Esophagus muscularis mucosa (tissue), 4 donors: ENCODE results near the gene FCRLB. TPM values are rescaled to one million over a fixed set of nuclear protein-coding genes. Genes with fewer than 3 reads are reported as not detected.

Source experiments
- DNase-seq: peaks from one replicate; pipeline ENCODE4 v3.0.0-alpha.2; 2017; ENCODE audit errors: extremely low spot score
- H3K27ac ChIP-seq, 4 donors: fragments of 200-600 bp; sonication (generic); replicated peaks in 1 of 4; 1 replicate in 3 of 4; 2 replicates in 1 of 4; pipeline ENCODE4 v1.5.1; 2016 to 2019; ENCODE audit warnings: mild to moderate bottlenecking in 1 of 4
- H3K27me3 ChIP-seq, 4 donors: fragments of 200-600 bp; sonication (generic); one replicate each; pipeline versions ENCODE4 v1.5.1 to v1.6.0; 2016 to 2019
- H3K36me3 ChIP-seq, 4 donors: fragments of 200-600 bp; sonication (generic); one replicate each; pipeline ENCODE4 v1.5.1; 2016 to 2019
- H3K4me1 ChIP-seq, 4 donors: fragments of 200-600 bp; sonication (generic); one replicate each; pipeline ENCODE4 v1.5.1; 2016 to 2019
- H3K4me3 ChIP-seq, 4 donors: fragments of 200-600 bp; sonication (generic); 1 replicate in 2 of 4; 2 replicates in 2 of 4; pipeline ENCODE4 v1.5.1; 2016 to 2019; ENCODE audit warnings: mild to moderate bottlenecking in 4 of 4, moderate library complexity in 1 of 4
- H3K9me3 ChIP-seq, 4 donors: fragments of 200-600 bp; sonication (generic); 1 replicate in 3 of 4; 2 replicates in 1 of 4; pipeline ENCODE4 v1.5.1; 2016 to 2019
- EP300 ChIP-seq: sonication (generic); formaldehyde crosslinking; IDR thresholded peaks from one replicate; pipeline ENCODE4 v1.6.1; 2017; ENCODE audit warnings: antibody characterized with exemption
- POLR2A ChIP-seq: fragments of 450-650 bp; IDR thresholded peaks from one replicate; pipeline ENCODE4 v1.6.1; 2017; ENCODE audit warnings: antibody characterized with exemption, moderate library complexity, mild to moderate bottlenecking, low read depth
- POLR2AphosphoS5 ChIP-seq, 2 donors: sonication (generic); formaldehyde crosslinking; IDR thresholded peaks; one replicate each; pipeline ENCODE4 v1.6.1; 2017; ENCODE audit warnings: antibody characterized with exemption in 2 of 2
- WGBS: methylation state at CpG from one replicate; pipeline ENCODE4 v1.1.5; 2018; 5-methylcytosine and 5-hydroxymethylcytosine counted together
- intact Hi-C: fragments of 100-400 bp; cut with DNase I; formaldehyde crosslinking; loops from one replicate; pipeline ENCODE4 v1.15.1; 2023
- total RNA-seq, 4 donors: library from RNA; depleted of rRNA; stranded (reverse); fragments of >200 nt; gene quantifications; one replicate each; pipeline versions ENCODE4 v1.1.0 to v1.2.1, GENCODE V29; 2016
- TF ChIP-seq, protein P1 (sequence below), 3 experiments: fragments of 200-600 bp in 2 of 3; fragments of 450-650 bp in 1 of 3; sonication (generic) in 2 of 3; IDR thresholded peaks; one replicate each; pipeline ENCODE4 v1.5.1; 2017 to 2019; ENCODE audit warnings: antibody characterized with exemption in 3 of 3, mild to moderate bottlenecking in 2 of 3, moderate library complexity in 1 of 3

FCRLB gene
- total RNA-seq, 4 donors from 2014 or later: 0.34 to 1.3 (median 0.65) TPM; not detected in 1

DNA sequence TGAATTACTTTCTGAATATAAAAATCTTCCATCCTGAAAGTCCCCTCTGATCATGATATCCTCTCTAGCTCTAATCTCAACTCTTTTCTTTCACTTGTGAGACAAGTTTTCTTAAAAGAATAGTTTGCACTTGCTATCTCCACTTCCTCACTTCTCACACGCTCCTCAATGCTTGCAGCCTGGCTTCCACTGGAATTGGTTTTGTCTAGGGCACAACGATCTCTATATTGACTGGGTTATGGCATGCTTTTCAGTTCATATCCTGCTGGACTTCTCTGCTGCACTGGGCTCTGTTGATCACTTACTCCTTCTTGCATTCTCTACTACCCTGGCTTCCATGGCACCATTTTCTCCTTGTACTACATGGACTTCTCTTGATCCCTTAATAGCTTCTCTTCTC is 13.8 kb upstream of the FCRLB start:
- no peaks in the 10 kb centered on the region for H3K9me3 ChIP-seq
- H3K27me3 ChIP-seq: peaks cover 0 to 18% (median 0%) of the 10 kb centered on the region in 4 donors
- no peak overlapping the region for H3K27ac ChIP-seq
- intact Hi-C loops: no loop called here
- H3K4me3 ChIP-seq: no peak overlapping the region
- no peak for TF ChIP-seq POLR2A
- no peak for TF ChIP-seq POLR2AphosphoS5 (IDR thresholded peaks at IDR 0.05)
- TF ChIP-seq EP300: no peak
- TF ChIP-seq, protein P1, sequence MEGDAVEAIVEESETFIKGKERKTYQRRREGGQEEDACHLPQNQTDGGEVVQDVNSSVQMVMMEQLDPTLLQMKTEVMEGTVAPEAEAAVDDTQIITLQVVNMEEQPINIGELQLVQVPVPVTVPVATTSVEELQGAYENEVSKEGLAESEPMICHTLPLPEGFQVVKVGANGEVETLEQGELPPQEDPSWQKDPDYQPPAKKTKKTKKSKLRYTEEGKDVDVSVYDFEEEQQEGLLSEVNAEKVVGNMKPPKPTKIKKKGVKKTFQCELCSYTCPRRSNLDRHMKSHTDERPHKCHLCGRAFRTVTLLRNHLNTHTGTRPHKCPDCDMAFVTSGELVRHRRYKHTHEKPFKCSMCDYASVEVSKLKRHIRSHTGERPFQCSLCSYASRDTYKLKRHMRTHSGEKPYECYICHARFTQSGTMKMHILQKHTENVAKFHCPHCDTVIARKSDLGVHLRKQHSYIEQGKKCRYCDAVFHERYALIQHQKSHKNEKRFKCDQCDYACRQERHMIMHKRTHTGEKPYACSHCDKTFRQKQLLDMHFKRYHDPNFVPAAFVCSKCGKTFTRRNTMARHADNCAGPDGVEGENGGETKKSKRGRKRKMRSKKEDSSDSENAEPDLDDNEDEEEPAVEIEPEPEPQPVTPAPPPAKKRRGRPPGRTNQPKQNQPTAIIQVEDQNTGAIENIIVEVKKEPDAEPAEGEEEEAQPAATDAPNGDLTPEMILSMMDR (IDR thresholded peaks at IDR 0.05): no peak
- DNase-seq: no peak
- H3K36me3 ChIP-seq: no peaks in the 10 kb centered on the region
- no peaks in the 10 kb centered on the region for H3K4me1 ChIP-seq
- 88% methylated on average over 2 of the region's 2 CpGs for WGBS

DNA sequence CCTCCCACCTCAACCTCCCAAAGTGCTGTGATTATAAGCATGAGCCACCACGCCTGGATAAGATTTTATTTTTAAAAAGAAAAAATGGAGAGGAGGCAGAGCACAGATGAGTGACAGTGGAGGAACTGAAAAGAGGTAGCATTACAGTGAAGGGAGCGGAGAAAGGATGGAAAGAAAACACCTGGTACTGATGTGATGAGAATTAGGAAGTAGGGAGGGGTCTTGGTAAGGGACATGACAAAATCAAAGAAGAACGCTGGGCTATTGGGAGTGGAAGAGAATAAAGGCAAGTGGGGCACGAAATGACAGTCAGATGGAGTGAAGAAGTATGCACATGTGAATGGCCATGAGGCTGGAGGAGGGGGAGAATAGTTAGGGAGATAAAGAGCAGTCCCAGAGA is 12.0 kb upstream of the FCRLB start:
- intact Hi-C loops: no loop called here
- no peaks in the 10 kb centered on the region for H3K4me1 ChIP-seq
- no peaks in the 10 kb centered on the region for H3K9me3 ChIP-seq
- DNase-seq: no peak
- WGBS: 72% methylated on average over 4 of the region's 4 CpGs
- H3K36me3 ChIP-seq: no peaks in the 10 kb centered on the region
- no peak for TF ChIP-seq EP300
- no peak for TF ChIP-seq POLR2AphosphoS5 (IDR thresholded peaks at IDR 0.05)
- no peak for TF ChIP-seq POLR2A
- TF ChIP-seq, protein P1 (IDR thresholded peaks at IDR 0.05): no peak
- H3K27me3 ChIP-seq: peaks cover 0 to 25% (median 0%) of the 10 kb centered on the region in 4 donors
- H3K4me3 ChIP-seq: no peak overlapping the region
- no peak overlapping the region for H3K27ac ChIP-seq

DNA sequence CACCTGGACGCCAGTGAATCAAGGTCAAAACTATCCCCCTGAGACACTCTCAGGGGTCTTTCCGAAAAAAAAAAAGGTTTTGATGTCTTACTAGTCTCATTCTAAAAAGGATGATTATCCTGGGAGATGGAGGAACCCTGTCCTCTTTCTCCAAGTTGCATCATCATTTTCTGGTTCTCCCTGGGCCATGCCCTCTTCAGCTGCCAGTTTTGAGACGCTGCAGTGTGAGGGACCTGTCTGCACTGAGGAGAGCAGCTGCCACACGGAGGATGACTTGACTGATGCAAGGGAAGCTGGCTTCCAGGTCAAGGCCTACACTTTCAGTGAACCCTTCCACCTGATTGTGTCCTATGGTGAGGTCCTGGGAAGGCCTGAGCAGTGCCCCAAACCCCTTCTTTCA is 10.8 kb upstream of the FCRLB start:
- no peak for DNase-seq
- H3K27ac ChIP-seq: no peak overlapping the region
- no peaks in the 10 kb centered on the region for H3K4me1 ChIP-seq
- WGBS: 77% methylated on average over 4 of the region's 4 CpGs
- no peak for TF ChIP-seq EP300
- TF ChIP-seq, protein P1 (IDR thresholded peaks at IDR 0.05): no peak
- TF ChIP-seq POLR2A: no peak
- TF ChIP-seq POLR2AphosphoS5 (IDR thresholded peaks at IDR 0.05): no peak
- intact Hi-C loops: no loop called here
- peaks cover 0 to 25% (median 0%) of the 10 kb centered on the region in 4 donors for H3K27me3 ChIP-seq
- H3K36me3 ChIP-seq: no peaks in the 10 kb centered on the region
- no peak overlapping the region for H3K4me3 ChIP-seq
- no peaks in the 10 kb centered on the region for H3K9me3 ChIP-seq

DNA sequence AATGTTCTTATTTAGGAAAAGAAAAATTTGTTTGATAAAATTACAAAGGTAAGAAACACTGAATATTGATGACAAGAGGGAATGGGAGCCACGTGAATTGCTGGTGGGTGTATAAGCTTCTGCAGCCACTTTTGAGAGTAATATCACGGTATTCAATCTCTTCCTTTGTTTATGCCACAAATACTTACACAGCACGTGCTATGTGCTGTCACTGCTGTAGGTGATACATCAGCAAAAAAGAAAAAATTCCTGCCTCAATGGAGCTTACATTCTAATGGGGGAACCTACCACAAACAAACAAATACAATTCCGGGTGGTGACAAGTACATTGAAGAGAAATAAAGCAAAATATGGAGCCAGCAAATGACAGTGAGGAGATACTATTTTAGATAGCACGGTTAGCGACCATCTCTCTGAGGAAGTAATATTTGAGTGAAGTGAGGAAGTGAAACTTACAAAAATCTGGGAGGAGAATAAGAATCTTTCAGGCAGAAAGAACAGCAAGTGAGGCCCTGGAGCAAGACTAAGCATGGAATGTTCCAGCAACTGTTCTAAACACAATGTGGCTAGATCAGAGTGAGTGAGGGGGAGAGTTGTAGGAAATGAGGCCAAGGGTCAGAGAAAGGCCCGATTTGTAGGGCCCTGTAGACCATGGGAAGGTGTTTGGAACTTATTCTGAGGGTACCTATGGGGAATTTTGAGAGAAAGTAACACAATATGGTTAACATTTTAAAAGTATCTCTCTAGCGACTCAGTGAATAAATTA is 2.6 kb upstream of the FCRLB start:
- H3K4me3 ChIP-seq: no peak overlapping the region
- TF ChIP-seq POLR2A: no peak
- TF ChIP-seq, protein P1 (IDR thresholded peaks at IDR 0.05): no peak
- no peaks in the 10 kb centered on the region for H3K36me3 ChIP-seq
- intact Hi-C loops: no loop called here
- H3K4me1 ChIP-seq: no peaks in the 10 kb centered on the region
- WGBS: 60% methylated on average over 8 of the region's 8 CpGs
- no peak for DNase-seq
- peaks cover 0 to 20% (median 0%) of the 10 kb centered on the region in 4 donors for H3K27me3 ChIP-seq
- H3K27ac ChIP-seq: no peak overlapping the region
- no peaks in the 10 kb centered on the region for H3K9me3 ChIP-seq

DNA sequence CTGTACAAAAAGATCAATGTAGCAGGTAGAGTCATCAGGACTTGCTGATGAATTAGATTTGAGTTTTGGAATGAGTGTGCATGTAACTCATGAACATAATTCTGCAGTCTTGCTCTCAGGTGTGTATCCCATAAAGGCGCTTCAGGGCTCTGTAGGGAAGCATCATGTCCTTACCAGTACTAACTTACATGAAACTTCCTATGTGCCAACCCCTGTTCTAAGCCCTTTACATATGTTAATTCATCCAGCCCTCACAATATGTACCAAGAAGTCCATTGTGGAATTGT is 2.1 kb upstream of the FCRLB start:
- Histone ChIP-seq H3K36me3 (no peaks in the 10 kb centered on the region), H3K4me3 (no peak overlapping the region), H3K27ac (no peak overlapping the region), H3K27me3 (peaks cover 0 to 20% (median 0%) of the 10 kb centered on the region in 4 donors), H3K4me1 (no peaks in the 10 kb centered on the region), H3K9me3 (no peaks in the 10 kb centered on the region)
- TF ChIP-seq POLR2A: no peak
- TF ChIP-seq, protein P1 (IDR thresholded peaks at IDR 0.05): no peak
- no peak for TF ChIP-seq POLR2AphosphoS5 (IDR thresholded peaks at IDR 0.05)
- TF ChIP-seq EP300: no peak
- no peak for DNase-seq
- intact Hi-C loops: no loop called here
- 100% methylated on average over 1 of the region's 1 CpG for WGBS
